Inflammatory macrophage treated with lipopolysaccharide for 4 hours (primary cell): ENCODE results near the gene PAPPA.
A peak's percentile ranks its signal among the peaks of the same experiment; 100 is the strongest.

Source experiments
- DNase-seq: peaks from one replicate; pipeline ENCODE4 v3.0.0-alpha.2; 2020

PAPPA gene

DNA sequence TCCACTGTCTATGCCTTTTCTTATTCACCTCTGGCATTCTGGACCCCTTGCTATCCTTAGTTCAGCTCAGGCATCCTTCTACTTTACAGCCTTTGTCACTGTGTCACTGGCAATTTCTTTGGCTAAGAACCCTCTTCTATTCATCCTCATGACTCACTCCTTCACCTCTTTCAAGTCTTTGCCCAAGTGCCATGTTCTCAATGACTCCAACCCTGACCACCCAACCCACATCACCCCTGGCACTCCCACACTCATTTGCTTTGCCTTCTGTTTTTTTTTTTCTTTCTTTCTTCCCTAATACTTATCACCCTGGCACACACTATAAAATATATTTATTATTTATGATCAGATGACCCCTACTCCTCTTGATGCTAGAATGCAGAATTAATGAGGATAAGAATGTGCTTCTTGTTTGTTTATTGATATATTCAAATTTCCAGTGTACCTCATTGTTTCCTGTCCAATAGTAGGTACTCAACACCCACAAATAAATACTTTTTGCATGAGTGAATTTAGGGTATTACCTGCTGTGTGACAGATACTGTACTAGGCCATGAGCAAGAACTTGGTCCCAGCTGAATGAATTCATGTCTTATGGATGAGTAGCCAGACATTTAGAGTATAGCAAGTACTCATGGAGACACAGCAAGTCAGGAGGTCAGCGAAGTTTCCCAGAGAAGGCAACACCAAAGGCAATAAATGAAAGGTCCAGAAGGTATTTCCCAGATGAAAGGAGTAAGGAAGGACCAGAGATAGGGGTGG is 236.1 kb downstream of the PAPPA start:
- no peak for DNase-seq

DNA sequence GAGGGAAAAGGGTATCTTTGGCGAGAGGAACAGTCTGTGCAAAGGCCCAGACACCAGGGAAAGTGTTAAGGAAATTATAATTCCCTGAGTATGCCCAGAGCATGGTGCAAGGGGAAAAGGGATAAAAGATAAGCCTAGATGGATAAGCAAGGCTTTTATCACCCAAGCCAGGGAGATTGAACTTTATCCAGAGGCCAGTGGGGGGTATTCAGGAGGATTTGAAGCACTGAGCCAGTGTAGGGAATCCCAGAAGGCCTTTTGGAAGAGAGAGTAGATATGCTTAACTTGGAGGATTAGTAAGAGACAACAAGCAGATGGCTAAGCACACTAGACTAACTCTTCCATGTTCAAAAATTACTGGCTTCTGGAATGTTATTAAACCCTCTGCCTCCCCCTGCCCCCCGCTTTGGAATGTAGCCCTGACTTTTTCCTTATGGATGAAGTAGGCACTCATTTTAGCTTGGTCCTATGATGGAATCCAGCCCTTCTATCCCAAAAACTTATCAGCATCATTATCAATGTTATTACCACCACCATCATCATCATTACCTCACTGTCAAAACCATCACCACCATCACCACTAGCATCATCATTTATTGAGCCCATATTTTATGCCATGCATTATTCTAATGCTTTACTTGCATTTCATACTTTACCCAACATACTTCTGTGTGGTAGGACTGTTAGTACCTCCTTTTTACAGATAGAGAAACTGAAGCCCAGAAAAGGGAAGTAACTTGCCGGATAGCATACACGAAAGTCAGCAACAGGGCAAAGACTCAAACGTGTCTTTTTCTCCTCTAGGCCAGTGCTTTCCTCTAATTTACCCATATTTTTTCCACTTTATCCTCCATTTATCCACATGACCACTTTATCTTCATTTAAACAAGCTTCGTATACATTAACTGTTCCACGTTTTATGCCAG is 237.0 kb downstream of the PAPPA start:
- DNase-seq: peak; percentile 24

DNA sequence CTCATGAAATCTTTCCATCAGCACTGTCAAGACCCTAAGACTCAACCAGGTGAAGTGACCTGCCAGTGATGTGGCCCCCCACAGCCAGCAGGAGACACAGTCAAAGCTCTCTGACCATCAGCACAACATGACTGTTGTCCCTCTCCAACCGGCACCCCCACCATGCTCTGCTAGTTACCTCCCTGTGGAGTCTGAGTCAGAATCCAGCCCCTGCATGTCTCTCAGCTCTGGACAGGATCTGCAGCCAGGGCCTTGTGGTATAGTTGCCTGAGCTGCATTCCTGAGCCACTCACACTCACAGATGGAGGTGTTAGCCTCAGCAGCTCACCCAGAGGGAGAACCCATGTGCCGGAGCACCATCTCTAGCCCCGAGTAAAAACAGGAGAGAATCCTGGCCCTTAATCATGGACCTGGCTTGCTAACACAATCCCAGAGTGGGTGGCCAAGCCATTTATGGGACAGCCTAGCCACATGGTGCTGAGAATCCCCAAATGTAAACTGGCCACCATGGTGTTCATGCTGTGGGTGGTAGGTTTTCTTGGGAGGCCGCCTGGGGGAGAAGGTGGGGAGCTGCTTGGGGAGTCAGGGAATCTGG is 237.8 kb downstream of the PAPPA start:
- no peak for DNase-seq

DNA sequence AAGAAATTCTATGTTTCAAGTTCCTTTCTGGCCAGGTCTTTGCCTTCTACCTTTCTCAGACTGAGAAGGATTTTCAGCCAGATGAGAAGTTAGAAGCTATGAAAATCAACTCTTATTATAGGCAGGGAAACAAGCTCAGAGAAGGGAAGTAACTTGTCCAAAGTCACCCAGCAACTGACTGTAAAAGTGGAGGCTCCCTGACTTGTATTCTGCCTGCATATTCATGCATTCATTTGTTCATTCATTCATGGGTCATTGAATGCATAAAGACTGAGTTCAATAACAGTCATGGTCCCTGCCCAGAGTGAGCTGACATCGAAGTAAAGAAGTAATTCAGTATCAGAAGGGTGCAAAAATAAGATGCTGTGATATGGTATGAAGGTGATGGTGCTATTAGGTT is 239.6 kb downstream of the PAPPA start:
- DNase-seq: no peak

DNA sequence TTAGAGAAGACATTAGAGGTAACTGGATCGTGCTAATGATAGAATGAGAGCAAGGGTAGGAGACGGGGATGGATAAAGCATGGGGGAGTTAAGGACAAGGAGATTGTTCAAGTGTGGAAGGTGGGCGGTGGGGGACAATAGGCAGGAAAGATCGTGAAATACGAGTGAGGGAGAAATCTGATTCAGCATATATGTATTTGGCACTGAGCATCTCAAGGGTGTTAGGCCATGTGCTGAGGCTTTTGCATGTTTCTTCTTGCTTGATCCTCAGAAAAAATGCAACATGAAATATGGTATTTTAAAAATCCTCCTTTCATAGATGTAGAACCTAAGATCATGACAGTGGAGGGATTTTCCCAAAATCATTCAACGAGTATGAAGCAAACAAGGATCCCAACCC is 240.5 kb downstream of the PAPPA start:
- DNase-seq: no peak

DNA sequence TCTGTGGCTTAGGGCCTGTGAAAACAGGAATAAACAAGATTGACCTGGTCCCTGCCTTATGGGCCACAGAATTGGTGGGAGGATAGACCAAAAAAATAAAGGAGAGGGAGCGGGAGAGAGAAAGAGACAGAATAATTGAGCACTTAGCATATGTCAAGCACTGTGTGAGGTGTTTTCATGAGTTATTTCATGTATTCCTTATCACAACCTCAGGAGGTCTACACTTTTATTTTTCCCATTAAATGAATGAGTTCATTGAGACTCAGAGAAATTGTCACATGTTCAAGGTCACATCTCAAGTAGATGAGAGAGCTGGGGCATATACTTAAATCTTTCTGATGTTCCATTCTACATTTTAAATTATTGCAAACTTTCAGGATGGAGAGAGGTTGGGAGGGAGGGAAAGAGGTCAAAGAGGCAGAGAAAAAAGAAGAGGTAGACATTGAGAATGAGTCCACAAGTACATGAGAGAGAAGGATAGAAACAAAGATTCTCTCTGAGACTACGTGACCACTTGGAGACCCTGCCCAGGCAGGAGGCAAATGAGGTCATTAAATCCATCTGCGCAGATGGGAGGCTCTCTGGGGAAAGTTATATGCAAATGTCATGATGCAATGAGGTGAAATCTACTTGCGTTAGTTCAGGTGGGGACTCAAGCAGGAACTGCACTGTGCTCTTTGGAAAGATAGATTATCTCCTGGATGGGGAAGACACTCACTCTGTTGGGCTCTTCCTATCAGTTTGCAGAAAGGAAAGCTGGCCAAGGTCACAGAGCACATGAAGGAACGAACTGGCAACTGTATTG is 241.5 kb downstream of the PAPPA start:
- DNase-seq: no peak

DNA sequence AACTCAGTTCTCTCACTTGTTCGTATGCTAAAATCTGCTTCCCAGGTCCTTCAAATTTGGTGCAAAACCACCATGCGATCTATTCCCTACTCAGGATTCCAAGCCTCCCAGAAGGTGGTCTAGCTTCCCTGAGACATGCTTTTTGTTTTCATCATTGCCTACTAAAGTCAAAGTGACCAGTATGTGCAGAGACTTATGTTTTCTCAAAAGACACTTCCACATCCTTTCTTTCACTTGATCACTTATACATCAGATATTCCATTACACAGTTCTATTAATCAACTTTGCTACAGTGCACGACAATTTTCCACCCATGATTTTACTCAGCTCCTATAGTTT is 242.1 kb downstream of the PAPPA start:
- no peak for DNase-seq

DNA sequence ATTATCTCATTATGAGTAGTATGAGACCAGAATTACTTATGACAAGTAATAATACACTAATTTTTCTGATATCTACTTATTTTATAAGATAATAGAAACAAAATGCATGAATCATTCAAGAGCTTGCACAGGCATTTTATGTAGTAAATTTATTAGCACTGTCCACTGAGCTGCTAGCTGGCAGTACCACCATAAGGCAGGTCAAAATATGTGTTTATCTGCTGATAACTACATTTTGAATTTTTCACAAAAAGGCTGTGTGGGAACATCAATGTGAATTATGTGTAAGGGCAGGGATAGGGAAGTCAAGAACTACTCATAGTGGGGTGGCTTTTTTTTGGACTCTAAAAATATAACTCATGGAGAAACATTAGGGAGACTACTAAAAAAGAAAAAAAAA is 249.6 kb downstream of the PAPPA start:
- no peak for DNase-seq

DNA sequence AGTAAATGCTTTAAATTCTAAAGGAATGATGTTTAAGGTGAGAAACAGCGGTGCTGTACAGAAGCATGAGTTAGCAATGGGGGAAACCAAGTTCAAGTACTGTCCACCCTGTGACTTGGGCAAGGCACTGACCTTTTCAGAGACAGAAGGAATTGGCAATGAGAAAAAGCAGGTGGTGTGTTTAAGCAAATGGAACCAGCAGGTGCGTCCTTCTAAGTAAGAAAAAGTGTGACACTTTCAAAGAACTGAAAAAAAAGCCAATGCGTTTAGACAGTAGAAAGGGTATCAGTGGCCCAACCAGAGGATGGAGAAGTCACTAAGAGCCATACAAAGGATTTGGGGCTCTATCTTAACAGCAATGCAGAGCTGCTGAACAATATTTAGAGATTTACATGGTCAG is 250.6 kb downstream of the PAPPA start:
- DNase-seq: no peak

DNA sequence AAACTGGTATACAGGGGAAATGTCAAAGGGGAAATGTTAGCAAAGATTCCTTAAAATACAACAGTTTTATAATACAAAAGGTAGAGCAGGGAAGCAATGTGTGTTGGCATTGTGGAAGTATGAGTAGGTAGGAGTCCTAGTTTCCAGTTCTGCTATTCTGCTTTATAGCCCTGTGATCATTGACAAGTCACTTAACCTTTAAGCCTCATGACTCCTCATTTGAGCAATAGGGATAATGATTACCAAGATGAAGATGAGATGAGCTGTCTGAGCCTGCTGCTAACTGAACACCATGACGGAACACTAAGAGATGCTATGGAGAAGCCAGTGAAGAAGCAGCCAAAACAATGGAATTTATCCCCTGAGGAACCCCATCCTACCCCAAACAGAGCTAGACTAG is 251.7 kb downstream of the PAPPA start:
- DNase-seq: peak; percentile 26

DNA sequence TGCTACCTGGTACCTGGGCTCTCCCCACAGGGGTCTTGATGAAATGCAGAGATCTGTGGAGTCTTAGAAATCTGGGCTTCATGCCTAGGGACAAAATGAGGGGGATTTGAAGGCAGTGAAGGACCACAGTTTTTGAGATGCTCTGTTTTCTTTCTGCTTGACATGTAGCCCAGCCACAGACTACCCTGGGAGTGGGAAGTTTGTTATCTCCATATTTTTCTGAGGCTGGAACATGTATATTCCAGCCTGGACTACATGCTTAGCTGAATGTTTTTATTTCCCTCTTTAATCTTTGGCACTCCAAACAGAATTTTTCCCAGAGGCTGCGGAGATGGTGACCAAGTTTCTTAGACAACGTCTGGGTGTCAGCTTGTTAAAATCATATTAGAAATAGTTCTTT is 252.9 kb downstream of the PAPPA start:
- DNase-seq: no peak

DNA sequence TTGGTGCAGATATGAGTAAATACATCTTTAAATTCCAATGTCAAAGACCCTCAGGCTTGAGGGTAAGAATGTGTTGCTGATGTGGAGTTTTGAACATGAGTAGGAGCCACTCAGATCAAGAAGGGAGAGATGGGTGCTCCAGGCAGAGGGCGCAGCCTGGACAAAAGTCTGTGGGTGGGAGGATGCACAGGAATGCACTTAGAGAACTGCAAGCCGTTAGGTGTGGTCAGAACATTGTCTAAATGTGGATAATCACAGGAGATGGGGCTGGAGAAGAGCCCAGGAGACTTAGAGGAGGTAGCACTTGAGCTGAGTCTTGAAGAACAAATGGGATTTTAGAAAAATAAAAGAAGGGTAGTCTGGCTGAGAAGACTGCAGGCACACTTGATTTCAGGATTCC is 255.5 kb downstream of the PAPPA start:
- no peak for DNase-seq

DNA sequence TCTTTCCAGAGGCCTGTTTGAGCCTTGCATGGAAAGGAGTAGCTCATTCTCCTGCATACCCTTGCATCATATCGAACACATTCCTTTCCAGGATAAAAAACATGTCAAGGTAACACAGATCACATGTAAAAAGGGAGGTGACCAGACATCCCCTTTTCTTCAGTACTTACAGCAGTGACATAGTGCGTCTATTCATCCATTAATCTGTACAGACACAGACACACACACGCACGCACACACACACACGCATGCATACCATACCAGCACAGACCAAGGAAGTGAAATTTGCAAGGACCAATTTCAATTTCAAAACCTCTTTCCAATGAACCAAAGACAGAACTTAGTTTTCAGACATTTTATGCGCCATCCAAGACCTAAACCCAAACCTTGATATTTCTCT is 256.0 kb downstream of the PAPPA start:
- no peak for DNase-seq

DNA sequence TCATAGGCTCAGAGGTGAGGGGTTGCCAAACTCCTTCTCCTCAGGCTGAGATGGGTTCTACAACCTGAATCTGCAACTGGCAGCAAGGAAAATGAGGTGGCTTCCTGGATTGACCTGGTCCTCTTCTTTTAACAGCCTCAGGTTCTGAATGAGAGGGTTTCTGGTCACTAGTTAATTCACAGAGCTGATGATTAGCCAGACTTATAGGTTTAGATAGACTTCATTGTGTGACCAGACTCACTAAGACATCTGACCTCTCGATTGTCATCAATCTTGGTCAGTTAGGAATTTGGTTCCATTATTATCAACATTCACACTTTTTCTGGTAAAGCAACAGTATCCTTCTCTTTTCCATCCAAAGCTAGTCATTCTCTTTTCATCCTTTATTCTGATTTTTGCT is 257.9 kb downstream of the PAPPA start:
- DNase-seq: no peak

DNA sequence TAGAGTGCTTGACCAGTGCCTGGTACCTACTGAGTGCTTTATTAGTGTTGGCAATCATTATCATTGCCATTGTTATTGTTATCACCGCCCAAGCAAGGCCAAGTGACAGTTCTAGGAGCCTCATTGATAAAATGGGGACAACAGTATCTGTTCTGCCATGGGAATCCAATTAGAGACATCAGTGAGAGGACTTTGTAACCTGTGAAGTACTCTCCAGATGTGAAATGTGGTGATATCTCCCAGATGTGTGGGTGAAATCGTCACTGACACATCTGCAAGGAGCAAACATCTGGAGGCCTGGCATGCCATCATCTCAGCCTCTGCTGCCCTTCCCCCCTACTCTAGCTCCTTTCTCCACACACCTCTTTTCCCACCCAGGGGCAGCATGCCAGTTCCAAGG is 260.8 kb downstream of the PAPPA start:
- no peak for DNase-seq

DNA sequence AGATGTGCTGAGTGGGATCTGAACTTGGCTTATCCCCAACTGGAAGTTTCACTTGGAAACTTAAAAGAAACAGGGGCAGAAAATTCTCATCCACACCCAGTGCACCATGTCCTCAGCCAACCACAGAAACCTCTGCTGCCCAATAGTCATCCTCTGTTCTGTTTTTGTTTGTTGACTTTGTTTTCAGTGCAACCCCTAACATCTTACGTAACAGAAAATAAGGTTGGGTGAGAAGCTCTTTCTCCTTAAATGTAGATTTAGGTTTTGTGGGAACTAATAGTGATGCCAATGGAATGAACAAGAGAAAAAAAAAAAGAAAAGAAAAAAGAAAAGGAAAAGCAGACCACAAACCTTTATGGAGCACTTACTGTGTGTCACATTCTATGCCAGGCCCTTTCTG is 262.8 kb downstream of the PAPPA start:
- no peak for DNase-seq

DNA sequence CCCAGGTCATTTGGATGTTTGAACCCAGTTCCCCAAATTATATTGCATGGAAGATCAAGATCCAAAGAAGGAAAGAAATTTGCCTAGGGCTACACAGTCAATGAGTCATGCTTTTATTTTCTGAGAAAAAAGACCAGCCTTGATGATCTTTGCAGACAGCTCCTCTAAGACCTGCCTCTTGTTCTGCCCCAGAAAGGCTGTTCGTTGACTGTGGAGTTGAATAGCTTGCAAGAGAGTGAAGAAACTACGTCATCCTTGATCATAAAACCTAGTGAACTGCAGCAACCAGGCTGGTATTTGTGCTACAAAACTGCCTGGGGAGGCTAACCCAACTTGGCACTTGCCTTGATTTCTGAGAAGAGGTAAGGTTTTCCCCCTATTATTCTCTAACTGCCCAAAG is 263.9 kb downstream of the PAPPA start:
- no peak for DNase-seq

DNA sequence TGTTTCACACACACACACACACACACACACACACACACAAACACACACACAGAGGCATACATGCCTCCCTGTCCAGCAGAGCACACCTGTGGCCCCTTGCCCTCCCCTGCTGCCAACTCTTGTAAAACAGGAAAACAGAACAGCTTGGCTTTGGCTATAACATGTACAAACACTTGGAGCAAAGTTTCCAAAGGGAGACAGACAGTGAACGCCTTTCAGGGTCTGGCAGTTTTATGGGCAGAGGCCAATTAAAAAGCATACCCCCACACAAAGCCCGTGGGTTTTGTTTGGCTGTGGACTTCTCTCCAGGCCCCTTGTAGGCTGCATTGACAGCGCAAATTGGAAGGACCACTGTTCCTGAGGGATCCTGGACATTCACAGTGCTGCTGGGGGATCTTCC is 265.6 kb downstream of the PAPPA start:
- DNase-seq: no peak

DNA sequence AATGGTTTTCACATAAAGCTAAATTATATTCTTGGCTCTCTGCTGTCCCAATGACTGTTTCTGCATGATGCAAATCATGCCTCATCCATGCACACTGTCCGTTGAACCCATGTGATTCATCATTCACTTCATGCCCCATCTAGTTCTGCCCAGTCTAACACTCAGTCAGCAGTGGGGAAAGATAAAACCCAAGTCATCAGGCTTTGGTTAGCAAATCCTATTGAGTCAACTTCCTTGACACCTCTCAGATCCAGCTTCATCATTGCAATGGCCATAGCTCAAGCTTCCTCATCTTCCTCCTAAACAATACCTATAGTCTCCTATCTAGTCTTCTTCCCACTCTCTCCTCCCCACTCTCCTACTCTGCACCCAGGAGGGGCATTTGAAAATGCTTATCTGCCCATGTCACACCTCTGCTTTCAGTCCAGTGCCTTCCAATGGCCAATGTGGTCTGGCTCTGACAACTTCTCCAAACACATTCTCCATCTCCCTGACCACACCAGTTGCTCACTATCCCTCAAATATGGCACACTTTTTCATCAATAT is 267.5 kb downstream of the PAPPA start:
- DNase-seq: peak; percentile 22

DNA sequence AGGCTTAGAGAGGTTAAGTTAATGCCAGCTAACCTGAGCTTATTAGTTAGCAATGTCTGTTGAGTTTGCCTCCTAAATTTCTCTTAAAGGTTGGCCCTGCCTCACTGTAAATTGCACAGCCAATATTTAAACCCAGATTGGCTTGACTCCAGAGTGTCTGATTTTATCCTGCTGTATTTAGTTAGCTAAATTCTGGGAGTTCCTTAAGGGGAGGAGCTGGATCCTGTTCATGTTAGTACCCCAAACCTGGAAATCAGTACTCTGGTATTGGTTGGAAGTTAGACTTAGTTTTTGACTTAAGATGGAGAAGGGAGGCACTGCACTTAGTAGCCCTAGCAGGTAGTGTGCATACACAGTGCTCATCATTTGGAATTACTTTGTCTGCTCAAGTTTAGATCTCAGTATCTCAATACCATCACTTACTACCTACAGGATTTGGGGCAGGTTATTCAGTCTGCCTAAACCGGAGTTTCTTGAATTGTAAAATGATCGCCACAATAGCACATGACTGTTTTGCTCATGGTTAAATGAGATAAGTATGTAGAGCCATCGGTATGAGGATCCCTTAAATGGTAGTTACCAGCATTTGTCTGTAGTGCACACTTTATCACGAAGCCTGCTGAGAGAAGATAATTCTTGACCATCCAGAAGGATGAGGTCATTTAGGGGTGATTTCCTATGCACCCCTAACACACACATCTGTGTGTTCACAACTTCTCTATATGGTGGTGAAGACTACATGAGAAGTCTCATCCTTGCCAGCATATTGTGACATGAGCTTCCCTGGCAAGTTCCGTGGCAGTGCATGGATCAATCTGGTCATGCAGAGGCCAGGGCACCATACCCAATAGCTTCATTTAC is 268.8 kb downstream of the PAPPA start:
- DNase-seq: no peak

DNA sequence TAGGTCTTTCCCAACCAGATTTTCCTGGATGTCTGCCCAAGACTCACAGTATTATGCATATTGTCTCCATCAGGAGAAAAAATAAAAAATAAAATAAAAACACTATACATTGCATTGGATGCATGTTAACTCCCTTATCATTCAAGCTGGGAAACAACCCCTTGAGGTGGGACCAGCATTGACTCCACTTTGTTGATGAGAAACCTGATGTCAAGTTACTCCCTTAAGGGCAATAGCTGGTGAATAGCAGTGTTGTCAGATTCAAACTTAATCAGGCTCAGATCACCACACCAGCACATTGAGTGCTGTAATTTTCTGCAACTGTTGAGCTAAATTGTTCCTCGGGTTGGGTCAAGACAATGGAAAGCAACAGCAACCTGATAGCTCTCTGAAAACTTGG is 269.6 kb downstream of the PAPPA start:
- no peak for DNase-seq

DNA sequence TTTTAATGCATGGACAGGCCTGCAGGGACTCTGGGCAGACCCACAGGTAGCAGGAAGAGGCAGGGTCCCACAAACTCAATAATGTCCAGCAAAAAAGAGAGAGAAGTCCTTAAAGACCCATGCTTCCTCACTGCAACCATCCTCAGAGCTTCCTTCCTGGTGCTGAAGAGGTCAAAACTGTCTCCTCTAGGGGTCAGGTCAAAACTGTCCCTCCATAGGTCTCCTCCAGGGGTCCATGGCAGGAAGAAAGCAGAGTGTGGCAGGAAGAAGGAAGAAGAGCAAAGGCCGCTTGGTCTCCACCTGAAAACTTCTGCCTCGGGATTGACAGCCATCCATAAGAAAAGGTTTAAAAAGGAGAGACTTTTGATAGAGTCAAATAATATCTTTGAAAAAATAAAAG is 271.7 kb downstream of the PAPPA start:
- DNase-seq: no peak
